Measurements from ENCODE around the gene FUT2. TPM values are rescaled to one million over a fixed set of nuclear protein-coding genes. Genes with fewer than 3 reads are reported as not detected.
"Not testable (repeated sequence)": the region's sequence is repeated elsewhere in the genome, so short reads cannot be mapped to it uniquely, and the experiment has no call there.

The FUT2 gene
- total and polyA plus RNA-seq, 2 donors from 2014 or later: 0.28 to 5.8 TPM

DNA sequence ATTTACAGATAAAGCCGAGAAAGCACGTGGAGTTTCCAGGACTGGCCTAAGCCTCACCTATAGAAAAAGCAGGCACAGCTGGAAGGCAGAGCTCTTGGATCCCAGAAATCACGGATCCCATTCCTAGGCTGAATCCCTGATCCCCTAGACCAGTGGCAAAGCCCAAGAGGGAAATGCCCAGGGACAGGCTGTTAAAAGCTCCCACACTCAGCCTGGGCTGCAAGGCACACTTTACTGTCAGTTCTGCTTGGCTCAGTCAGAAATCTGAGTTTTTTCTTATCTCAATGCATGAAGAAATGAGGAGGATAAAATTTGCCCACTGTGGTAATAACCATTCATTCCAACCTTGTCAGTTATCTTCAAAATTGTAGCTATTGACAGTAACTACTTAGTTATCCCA is 8.0 kb upstream of the FUT2 start:
- no peak for FAIRE-seq
- intact Hi-C loops (cut with DNase I): no loop called here

DNA sequence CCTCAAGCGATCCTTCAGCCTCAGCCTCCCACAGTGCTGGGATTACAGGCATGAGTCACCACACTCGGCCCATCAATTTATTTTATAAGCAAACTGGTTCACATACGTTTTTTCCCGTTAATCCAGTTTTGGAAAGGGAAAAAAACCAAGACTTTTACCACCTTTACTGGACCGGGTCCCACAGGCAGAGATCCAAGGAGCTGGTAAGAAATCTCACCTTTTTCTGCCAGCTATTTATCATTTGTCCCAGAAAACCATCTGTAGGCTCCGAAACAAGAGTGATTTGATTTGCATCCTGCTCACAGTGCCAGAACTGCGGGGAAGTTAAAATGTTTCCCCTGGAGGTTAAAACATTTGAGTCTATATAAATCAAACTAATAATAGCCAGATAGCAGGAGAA is 6.3 kb upstream of the FUT2 start:
- Histone ChIP-seq H3K36me3 (ENCODE audit: control insufficient read depth in 2 of 3, insufficient read depth in 3 of 3, low read length in 3 of 3) (no peaks in the 10 kb centered on the region), H3K9me3 (ENCODE audit: control insufficient read depth in 2 of 3, insufficient read depth in 1 of 3, low read length in 3 of 3) (no peaks in the 10 kb centered on the region), H3K27ac (ENCODE audit: low read depth in 2 of 2, low read length in 2 of 2) (no peak overlapping the region), H3K4me1 (ENCODE audit: control insufficient read depth in 2 of 3, insufficient read depth in 2 of 3, low read depth in 1 of 3, low read length in 3 of 3) (no peaks in the 10 kb centered on the region), H3K27me3 (ENCODE audit: control insufficient read depth, insufficient read depth, low read length) (no peaks in the 10 kb centered on the region), H3K9ac (ENCODE audit: low read length in 3 of 3) (no peak overlapping the region), H3K4me3 (ENCODE audit: low read length in 3 of 3) (no peak overlapping the region)
- FAIRE-seq (no peak), DNase-seq (peak in 1 of 5 donors; percentile 53)
- intact Hi-C loops (cut with DNase I): no loop called here
- TF ChIP-seq, protein P1, sequence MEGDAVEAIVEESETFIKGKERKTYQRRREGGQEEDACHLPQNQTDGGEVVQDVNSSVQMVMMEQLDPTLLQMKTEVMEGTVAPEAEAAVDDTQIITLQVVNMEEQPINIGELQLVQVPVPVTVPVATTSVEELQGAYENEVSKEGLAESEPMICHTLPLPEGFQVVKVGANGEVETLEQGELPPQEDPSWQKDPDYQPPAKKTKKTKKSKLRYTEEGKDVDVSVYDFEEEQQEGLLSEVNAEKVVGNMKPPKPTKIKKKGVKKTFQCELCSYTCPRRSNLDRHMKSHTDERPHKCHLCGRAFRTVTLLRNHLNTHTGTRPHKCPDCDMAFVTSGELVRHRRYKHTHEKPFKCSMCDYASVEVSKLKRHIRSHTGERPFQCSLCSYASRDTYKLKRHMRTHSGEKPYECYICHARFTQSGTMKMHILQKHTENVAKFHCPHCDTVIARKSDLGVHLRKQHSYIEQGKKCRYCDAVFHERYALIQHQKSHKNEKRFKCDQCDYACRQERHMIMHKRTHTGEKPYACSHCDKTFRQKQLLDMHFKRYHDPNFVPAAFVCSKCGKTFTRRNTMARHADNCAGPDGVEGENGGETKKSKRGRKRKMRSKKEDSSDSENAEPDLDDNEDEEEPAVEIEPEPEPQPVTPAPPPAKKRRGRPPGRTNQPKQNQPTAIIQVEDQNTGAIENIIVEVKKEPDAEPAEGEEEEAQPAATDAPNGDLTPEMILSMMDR (IDR thresholded peaks at IDR 0.05; ENCODE audit: borderline replicate concordance, extremely low read depth, insufficient read depth): no peak

More for the DNA sequence above, 8.0 kb upstream of the FUT2 start:
- H3K9ac ChIP-seq (ENCODE audit: low read length in 3 of 3): no peak overlapping the region
- no peak overlapping the region for H3K27ac ChIP-seq (ENCODE audit: low read depth in 2 of 2, low read length in 2 of 2)
- no peaks in the 10 kb centered on the region for H3K9me3 ChIP-seq (ENCODE audit: control insufficient read depth in 2 of 3, insufficient read depth in 1 of 3, low read length in 3 of 3)
- H3K4me1 ChIP-seq (ENCODE audit: control insufficient read depth in 2 of 3, insufficient read depth in 2 of 3, low read depth in 1 of 3, low read length in 3 of 3): no peaks in the 10 kb centered on the region
- no peak for DNase-seq
- TF ChIP-seq, protein P1 (IDR thresholded peaks at IDR 0.05; ENCODE audit: borderline replicate concordance, extremely low read depth, insufficient read depth): no peak
- H3K36me3 ChIP-seq (ENCODE audit: control insufficient read depth in 2 of 3, insufficient read depth in 3 of 3, low read length in 3 of 3): no peaks in the 10 kb centered on the region
- no peak overlapping the region for H3K4me3 ChIP-seq (ENCODE audit: low read length in 3 of 3)
- H3K27me3 ChIP-seq (ENCODE audit: control insufficient read depth, insufficient read depth, low read length): no peaks in the 10 kb centered on the region

DNA sequence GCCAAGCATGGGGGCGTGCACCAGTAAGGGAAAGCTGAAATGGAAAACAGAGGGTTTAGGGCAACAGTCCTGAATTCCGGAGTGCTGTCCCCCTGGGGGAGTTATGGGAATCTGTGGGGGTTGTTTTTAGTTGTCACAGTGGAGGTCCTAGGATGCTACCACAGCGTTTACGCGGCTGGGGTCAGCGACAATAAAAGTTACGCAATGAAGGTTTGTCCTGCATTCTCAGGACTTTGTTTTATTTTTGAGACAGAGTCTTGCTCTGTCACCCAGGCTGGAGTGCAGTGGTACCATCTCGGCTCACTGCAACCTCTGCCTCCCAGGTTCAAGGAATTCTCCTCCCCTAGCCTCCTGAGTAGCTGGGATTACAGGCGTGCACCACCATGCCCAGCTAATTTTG is 2.1 kb upstream of the FUT2 start:
- intact Hi-C loops (cut with DNase I); H3K9me3 ChIP-seq (ENCODE audit: control insufficient read depth in 2 of 3, insufficient read depth in 1 of 3, low read length in 3 of 3); H3K4me1 ChIP-seq (ENCODE audit: control insufficient read depth in 2 of 3, insufficient read depth in 2 of 3, low read depth in 1 of 3, low read length in 3 of 3); FAIRE-seq; H3K27me3 ChIP-seq (ENCODE audit: control insufficient read depth, insufficient read depth, low read length); H3K9ac ChIP-seq (ENCODE audit: low read length in 3 of 3); H3K27ac ChIP-seq (ENCODE audit: low read depth in 2 of 2, low read length in 2 of 2); DNase-seq; H3K4me3 ChIP-seq (ENCODE audit: low read length in 3 of 3); H3K36me3 ChIP-seq (ENCODE audit: control insufficient read depth in 2 of 3, insufficient read depth in 3 of 3, low read length in 3 of 3): not testable (repeated sequence)

DNA sequence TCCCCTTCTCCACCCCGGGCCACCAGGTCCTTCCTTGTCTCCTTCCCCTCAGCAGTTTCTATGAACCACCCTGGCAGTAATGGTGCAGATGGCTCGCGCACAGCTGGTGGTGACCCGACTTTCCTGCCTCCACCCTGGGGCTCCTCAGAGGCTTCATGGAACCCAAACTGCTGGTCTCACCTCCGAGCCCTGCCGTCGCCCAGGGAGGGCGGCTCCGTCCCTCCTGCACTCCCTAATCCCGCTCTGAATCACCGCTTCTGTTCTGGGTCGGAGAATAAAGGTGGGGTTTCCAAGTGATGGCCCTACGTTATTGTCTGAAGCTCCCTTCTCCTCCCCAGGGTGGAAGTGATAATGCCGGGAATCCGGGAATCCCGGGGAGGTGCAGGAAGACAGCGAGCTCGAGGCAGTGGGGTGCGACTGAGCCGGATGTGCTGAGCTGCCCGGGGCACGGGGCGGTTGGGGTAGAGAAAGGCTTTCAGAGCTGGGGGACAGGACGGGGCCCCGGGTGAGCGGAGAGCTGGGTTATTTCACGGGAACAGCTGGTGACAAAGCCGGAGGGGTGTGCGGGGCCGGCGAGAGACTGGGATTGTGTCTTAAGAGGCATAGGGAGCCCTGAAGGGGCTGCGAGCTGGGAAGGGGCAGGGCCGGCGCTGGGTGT is 711 bp downstream of the FUT2 start:
- FAIRE-seq: no peak
- Histone ChIP-seq H3K4me3 (ENCODE audit: low read length in 3 of 3) (peak overlapping the region in 1 of 3 donors; percentile 32), H3K27ac (ENCODE audit: low read depth in 2 of 2, low read length in 2 of 2) (no peak overlapping the region), H3K9me3 (ENCODE audit: control insufficient read depth in 2 of 3, insufficient read depth in 1 of 3, low read length in 3 of 3) (no peaks in the 10 kb centered on the region), H3K9ac (ENCODE audit: low read length in 3 of 3) (no peak overlapping the region), H3K4me1 (ENCODE audit: control insufficient read depth in 2 of 3, insufficient read depth in 2 of 3, low read depth in 1 of 3, low read length in 3 of 3) (peaks cover 0 to 2% (median 0%) of the 10 kb centered on the region in 3 donors), H3K36me3 (ENCODE audit: control insufficient read depth in 2 of 3, insufficient read depth in 3 of 3, low read length in 3 of 3) (no peaks in the 10 kb centered on the region), H3K27me3 (ENCODE audit: control insufficient read depth, insufficient read depth, low read length) (no peaks in the 10 kb centered on the region)
- peak in 4 of 5 donors; percentile 48 to 82 (median 50) for DNase-seq
- intact Hi-C loops (cut with DNase I): no loop called here
- TF ChIP-seq, protein P1 (IDR thresholded peaks at IDR 0.05; ENCODE audit: borderline replicate concordance, extremely low read depth, insufficient read depth): no peak
